IgD-negative memory B cell (primary cell): ENCODE data around the gene LAMB4. TPM values are rescaled to one million over a fixed set of nuclear protein-coding genes. Genes with fewer than 3 reads are reported as not detected.
A peak's percentile ranks its signal among the peaks of the same experiment; 100 is the strongest.

Source experiments
- H3K27ac Mint-ChIP-seq, 3 donors: one replicate each; pipeline ENCODE4 v1.8.0; 2020 to 2022; ENCODE audit warnings: mild to moderate bottlenecking in 3 of 3, mixed read lengths in 3 of 3, moderate library complexity in 1 of 3
- H3K27me3 Mint-ChIP-seq: one replicate; pipeline ENCODE4 v1.8.0; 2021; ENCODE audit warnings: mixed read lengths
- H3K36me3 Mint-ChIP-seq: one replicate; pipeline ENCODE4 v1.8.0; 2020; ENCODE audit warnings: mild to moderate bottlenecking, mixed read lengths
- H3K4me1 Mint-ChIP-seq, 3 donors: one replicate each; pipeline ENCODE4 v1.8.0; 2020 to 2022; ENCODE audit warnings: mixed read lengths in 3 of 3, mild to moderate bottlenecking in 1 of 3
- H3K4me3 Mint-ChIP-seq, 4 donors: one replicate each; pipeline ENCODE4 v1.8.0; 2020 to 2022; ENCODE audit warnings: mild to moderate bottlenecking in 4 of 4, mixed read lengths in 4 of 4, moderate library complexity in 3 of 4
- H3K9me3 Mint-ChIP-seq, 3 donors: one replicate each; pipeline ENCODE4 v1.8.0; 2020 to 2021; ENCODE audit warnings: mixed read lengths in 3 of 3, mild to moderate bottlenecking in 1 of 3
- polyA plus RNA-seq: library from polyadenylated mRNA; unstranded; fragments of 300-500 nt; fragmentation: Illumina TruSeq; gene quantifications from one replicate; pipeline ENCODE4 v1.2.3, GENCODE V29; 2021

The LAMB4 gene
- polyA plus RNA-seq, 1 donor from 2014 or later, result not detected

GRCh38 chr7:108087778-108088177 lies 42.4 kb downstream of the LAMB4 start:
- H3K4me1 Mint-ChIP-seq, result peaks cover 0 to 4% (median 2%) of the 10 kb centered on the region in 3 donors
- peaks cover 0 to 2% (median 0%) of the 10 kb centered on the region in 3 donors for H3K9me3 Mint-ChIP-seq
- no peak overlapping the region for H3K4me3 Mint-ChIP-seq
- no peaks in the 10 kb centered on the region for H3K36me3 Mint-ChIP-seq
- H3K27me3 Mint-ChIP-seq, result peaks cover 4% of the 10 kb centered on the region
- H3K27ac Mint-ChIP-seq, result no peak overlapping the region

GRCh38 chr7:108086962-108087361 lies 43.2 kb downstream of the LAMB4 start:
- Mint-ChIP-seq H3K9me3 (peaks cover 0 to 2% (median 0%) of the 10 kb centered on the region in 3 donors), H3K4me3 (peak overlapping the region in 1 of 4 donors; percentile 30), H3K27me3 (peaks cover 1% of the 10 kb centered on the region), H3K27ac (no peak overlapping the region), H3K36me3 (no peaks in the 10 kb centered on the region), H3K4me1 (peaks cover 0 to 4% (median 2%) of the 10 kb centered on the region in 3 donors)

- peaks cover 0 to 4% (median 2%) of the 10 kb centered on the region in 3 donors for H3K4me1 Mint-ChIP-seq
- H3K36me3 Mint-ChIP-seq, result no peaks in the 10 kb centered on the region
- peaks cover 0 to 3% (median 2%) of the 10 kb centered on the region in 3 donors for H3K9me3 Mint-ChIP-seq
- H3K27me3 Mint-ChIP-seq, result no peaks in the 10 kb centered on the region
- H3K27ac Mint-ChIP-seq, result no peak overlapping the region
- H3K4me3 Mint-ChIP-seq, result peak overlapping the region in 1 of 4 donors; percentile 30
Measured at GRCh38 chr7:108086546-108086945, 43.6 kb downstream of the LAMB4 start.

- Mint-ChIP-seq H3K27me3 (no peaks in the 10 kb centered on the region), H3K27ac (no peak overlapping the region), H3K9me3 (peaks cover 0 to 7% (median 7%) of the 10 kb centered on the region in 3 donors), H3K36me3 (no peaks in the 10 kb centered on the region), H3K4me3 (no peak overlapping the region), H3K4me1 (peaks cover 0 to 4% (median 2%) of the 10 kb centered on the region in 3 donors)
Measured at GRCh38 chr7:108083980-108084379, 46.2 kb downstream of the LAMB4 start.

GRCh38 chr7:108079648-108080591 lies 50.2 kb downstream of the LAMB4 start:
- Mint-ChIP-seq H3K4me3 (no peak overlapping the region), H3K36me3 (no peaks in the 10 kb centered on the region), H3K4me1 (peaks cover 0 to 4% (median 0%) of the 10 kb centered on the region in 3 donors), H3K27me3 (no peaks in the 10 kb centered on the region), H3K9me3 (peaks cover 0 to 7% (median 7%) of the 10 kb centered on the region in 3 donors), H3K27ac (no peak overlapping the region)

GRCh38 chr7:108079276-108079647 lies 50.9 kb downstream of the LAMB4 start:
- H3K27ac Mint-ChIP-seq, result no peak overlapping the region

GRCh38 chr7:108078691-108079090 lies 51.5 kb downstream of the LAMB4 start:
- Mint-ChIP-seq H3K27ac (no peak overlapping the region), H3K9me3 (peaks cover 0 to 7% (median 6%) of the 10 kb centered on the region in 3 donors), H3K36me3 (no peaks in the 10 kb centered on the region), H3K4me1 (no peaks in the 10 kb centered on the region), H3K4me3 (no peak overlapping the region), H3K27me3 (no peaks in the 10 kb centered on the region)

More at GRCh38 chr7:108079276-108079647, 50.9 kb downstream of the LAMB4 start:
- peaks cover 0 to 7% (median 7%) of the 10 kb centered on the region in 3 donors for H3K9me3 Mint-ChIP-seq
- H3K27me3 Mint-ChIP-seq, result no peaks in the 10 kb centered on the region
- H3K36me3 Mint-ChIP-seq, result no peaks in the 10 kb centered on the region
- H3K4me1 Mint-ChIP-seq, result no peaks in the 10 kb centered on the region
- H3K4me3 Mint-ChIP-seq, result no peak overlapping the region

GRCh38 chr7:108078211-108078673 lies 51.9 kb downstream of the LAMB4 start:
- Mint-ChIP-seq H3K36me3 (no peaks in the 10 kb centered on the region), H3K4me3 (no peak overlapping the region), H3K9me3 (peaks cover 0 to 7% (median 4%) of the 10 kb centered on the region in 3 donors), H3K27ac (no peak overlapping the region), H3K27me3 (no peaks in the 10 kb centered on the region), H3K4me1 (no peaks in the 10 kb centered on the region)

GRCh38 chr7:108077709-108078108 lies 52.5 kb downstream of the LAMB4 start:
- H3K4me3 Mint-ChIP-seq, result no peak overlapping the region
- H3K4me1 Mint-ChIP-seq, result no peaks in the 10 kb centered on the region
- H3K27me3 Mint-ChIP-seq, result no peaks in the 10 kb centered on the region
- H3K36me3 Mint-ChIP-seq, result no peaks in the 10 kb centered on the region
- H3K27ac Mint-ChIP-seq, result no peak overlapping the region
- H3K9me3 Mint-ChIP-seq, result peaks cover 0 to 7% (median 4%) of the 10 kb centered on the region in 3 donors

- peaks cover 0 to 2% (median under 1%) of the 10 kb centered on the region in 3 donors for H3K9me3 Mint-ChIP-seq
- H3K36me3 Mint-ChIP-seq, result no peaks in the 10 kb centered on the region
- H3K27me3 Mint-ChIP-seq, result no peaks in the 10 kb centered on the region
- H3K4me1 Mint-ChIP-seq, result no peaks in the 10 kb centered on the region
- no peak overlapping the region for H3K27ac Mint-ChIP-seq
- no peak overlapping the region for H3K4me3 Mint-ChIP-seq
Measured at GRCh38 chr7:108076156-108076555, 54.0 kb downstream of the LAMB4 start.

GRCh38 chr7:108073305-108074070 lies 56.7 kb downstream of the LAMB4 start:
- Mint-ChIP-seq H3K27me3 (no peaks in the 10 kb centered on the region), H3K9me3 (no peaks in the 10 kb centered on the region), H3K4me1 (no peaks in the 10 kb centered on the region), H3K27ac (no peak overlapping the region), H3K4me3 (no peak overlapping the region), H3K36me3 (no peaks in the 10 kb centered on the region)

GRCh38 chr7:108072739-108073138 lies 57.4 kb downstream of the LAMB4 start:
- H3K27ac Mint-ChIP-seq, result no peak overlapping the region
- no peak overlapping the region for H3K4me3 Mint-ChIP-seq
- no peaks in the 10 kb centered on the region for H3K36me3 Mint-ChIP-seq
- H3K27me3 Mint-ChIP-seq, result peaks cover 2% of the 10 kb centered on the region
- no peaks in the 10 kb centered on the region for H3K4me1 Mint-ChIP-seq
- no peaks in the 10 kb centered on the region for H3K9me3 Mint-ChIP-seq

GRCh38 chr7:108072116-108072515 lies 58.0 kb downstream of the LAMB4 start:
- no peaks in the 10 kb centered on the region for H3K4me1 Mint-ChIP-seq
- no peak overlapping the region for H3K27ac Mint-ChIP-seq
- no peak overlapping the region for H3K4me3 Mint-ChIP-seq
- H3K9me3 Mint-ChIP-seq, result no peaks in the 10 kb centered on the region
- peaks cover 2% of the 10 kb centered on the region for H3K27me3 Mint-ChIP-seq
- no peaks in the 10 kb centered on the region for H3K36me3 Mint-ChIP-seq

- no peak overlapping the region for H3K27ac Mint-ChIP-seq
- H3K4me1 Mint-ChIP-seq, result no peaks in the 10 kb centered on the region
- no peaks in the 10 kb centered on the region for H3K9me3 Mint-ChIP-seq
- no peaks in the 10 kb centered on the region for H3K36me3 Mint-ChIP-seq
- H3K27me3 Mint-ChIP-seq, result peaks cover 2% of the 10 kb centered on the region
- H3K4me3 Mint-ChIP-seq, result no peak overlapping the region
Measured at GRCh38 chr7:108071551-108071950, 58.6 kb downstream of the LAMB4 start.

GRCh38 chr7:108069646-108070045 lies 60.5 kb downstream of the LAMB4 start:
- no peaks in the 10 kb centered on the region for H3K36me3 Mint-ChIP-seq
- H3K9me3 Mint-ChIP-seq, result no peaks in the 10 kb centered on the region
- H3K4me3 Mint-ChIP-seq, result no peak overlapping the region
- peaks cover 2% of the 10 kb centered on the region for H3K27me3 Mint-ChIP-seq
- no peaks in the 10 kb centered on the region for H3K4me1 Mint-ChIP-seq
- no peak overlapping the region for H3K27ac Mint-ChIP-seq
